Cardiac muscle cell (in vitro differentiated cells and primary cell): ENCODE results near the gene CHD9. TPM values are rescaled to one million over a fixed set of nuclear protein-coding genes. Genes with fewer than 3 reads are reported as not detected.

Experiments used
- DNase-seq, 2 donors: peaks; one replicate each; pipeline versions ENCODE4 v3.0.0 to v3.0.0-alpha.2; 2010 to 2017; ENCODE audit warnings: low read depth in 1 of 2, low spot score in 1 of 2
- H3K27ac ChIP-seq: fragments of 200-600 bp; sonication (generic); 2 replicates; pipeline ENCODE4 v1.5.1; 2016
- H3K27me3 ChIP-seq: fragments of 200-600 bp; sonication (generic); 2 replicates; pipeline ENCODE4 v1.6.0; 2016; ENCODE audit warnings: control low read depth
- H3K36me3 ChIP-seq: fragments of 200-600 bp; sonication (generic); 2 replicates; pipeline ENCODE4 v1.5.1; 2016; ENCODE audit warnings: control low read depth
- H3K4me1 ChIP-seq: fragments of 200-600 bp; sonication (generic); 2 replicates; pipeline ENCODE4 v1.8.1; 2017; ENCODE audit warnings: low read depth, mild to moderate bottlenecking, mixed run types
- H3K4me3 ChIP-seq: fragments of 200-600 bp; sonication (generic); 2 replicates; pipeline ENCODE4 v1.5.1; 2016; ENCODE audit warnings: mild to moderate bottlenecking
- H3K9me3 ChIP-seq: fragments of 200-600 bp; sonication (generic); 2 replicates; pipeline ENCODE4 v1.5.1; 2017; ENCODE audit warnings: low read depth, mild to moderate bottlenecking, control low read depth
- CTCF ChIP-seq: IDR thresholded peaks from 2 replicates; pipeline ENCODE4 v1.5.1; 2012; ENCODE audit warnings: low read depth, mild to moderate bottlenecking, low read length
- polyA plus RNA-seq: library from polyadenylated mRNA; unstranded; fragments of >200 nt; fragmentation: Nextera tagmentation; extraction: Ambion mirVana; gene quantifications from 2 replicates; pipeline ENCODE4 v1.2.1, GENCODE V29; 2016
- total RNA-seq: library from RNA; depleted of rRNA; stranded (reverse); fragments of >200 nt; gene quantifications from 2 replicates; pipeline ENCODE4 v1.2.3, GENCODE V29; 2016

CHD9 gene
- total and polyA plus RNA-seq, 2 experiments from 2014 or later, result 54.8 to 78.9 TPM

GRCh38 chr16:53093162-53093744 lies 38.5 kb downstream of the CHD9 start:
- no peaks in the 10 kb centered on the region for H3K9me3 ChIP-seq
- no peaks in the 10 kb centered on the region for H3K36me3 ChIP-seq
- no peaks in the 10 kb centered on the region for H3K27me3 ChIP-seq
- H3K4me3 ChIP-seq, result no peak overlapping the region
- no peak for DNase-seq
- H3K27ac ChIP-seq, result peak overlapping the region; percentile 66
- TF ChIP-seq CTCF, result no peak
- peaks cover 7% of the 10 kb centered on the region for H3K4me1 ChIP-seq

- DNase-seq, result peak in 1 of 2 donors; percentile 34
- TF ChIP-seq CTCF, result no peak
- Histone ChIP-seq H3K4me1 (peaks cover 14% of the 10 kb centered on the region), H3K9me3 (no peaks in the 10 kb centered on the region), H3K36me3 (no peaks in the 10 kb centered on the region), H3K27ac (peak overlapping the region; percentile 66), H3K4me3 (no peak overlapping the region), H3K27me3 (no peaks in the 10 kb centered on the region)
Measured at GRCh38 chr16:53094013-53094630, 39.3 kb downstream of the CHD9 start.

- Histone ChIP-seq H3K4me3 (no peak overlapping the region), H3K27me3 (no peaks in the 10 kb centered on the region), H3K36me3 (no peaks in the 10 kb centered on the region), H3K27ac (no peak overlapping the region), H3K4me1 (peaks cover 18% of the 10 kb centered on the region), H3K9me3 (no peaks in the 10 kb centered on the region)
- DNase-seq, result no peak
- TF ChIP-seq CTCF, result no peak
Measured at GRCh38 chr16:53097190-53097589, 42.4 kb downstream of the CHD9 start.

- TF ChIP-seq CTCF, result no peak
- peak; percentile 22 to 99 for DNase-seq
- peak overlapping the region; percentile 93 for H3K27ac ChIP-seq
- H3K27me3 ChIP-seq, result no peaks in the 10 kb centered on the region
- H3K4me3 ChIP-seq, result no peak overlapping the region
- peaks cover 15% of the 10 kb centered on the region for H3K4me1 ChIP-seq
- no peaks in the 10 kb centered on the region for H3K9me3 ChIP-seq
- no peaks in the 10 kb centered on the region for H3K36me3 ChIP-seq
Measured at GRCh38 chr16:53098526-53099317, 43.9 kb downstream of the CHD9 start.

GRCh38 chr16:53099318-53100130 lies 44.7 kb downstream of the CHD9 start:
- Histone ChIP-seq H3K9me3 (no peaks in the 10 kb centered on the region), H3K4me3 (peak overlapping the region; percentile 5), H3K36me3 (no peaks in the 10 kb centered on the region), H3K27ac (peak overlapping the region; percentile 93), H3K27me3 (no peaks in the 10 kb centered on the region), H3K4me1 (peaks cover 15% of the 10 kb centered on the region)
- DNase-seq, result peak; percentile 81 to 97
- TF ChIP-seq CTCF, result no peak
